Neuronal stem cell (in vitro differentiated cells): ENCODE results near the gene TXNDC17.

Source experiments
- DNase-seq: peaks from one replicate; pipeline ENCODE4 v3.0.0-alpha.2; 2013; ENCODE audit warnings: low spot score
- H2AFZ ChIP-seq: one replicate; pipeline ENCODE4 v1.6.1; 2013; ENCODE audit warnings: mild to moderate bottlenecking, low read length, inconsistent platforms
- H2AK5ac ChIP-seq: 2 replicates; pipeline ENCODE4 v1.6.1; 2013; ENCODE audit warnings: low read depth, mild to moderate bottlenecking, inconsistent platforms, low read length, moderate library complexity, mixed read lengths
- H2BK120ac ChIP-seq: 2 replicates; pipeline ENCODE4 v1.6.1; 2013; ENCODE audit warnings: low read depth, mild to moderate bottlenecking, inconsistent platforms, low read length, moderate library complexity, mixed read lengths
- H2BK12ac ChIP-seq: one replicate; pipeline ENCODE4 v1.6.1; 2013; ENCODE audit warnings: low read length, inconsistent platforms
- H2BK15ac ChIP-seq: 2 replicates; pipeline ENCODE4 v1.6.1; 2013; ENCODE audit warnings: mild to moderate bottlenecking, low read length, inconsistent platforms, mixed read lengths
- H2BK5ac ChIP-seq: one replicate; pipeline ENCODE4 v1.6.1; 2013; ENCODE audit warnings: inconsistent platforms, mild to moderate bottlenecking, low read length, moderate library complexity
- H3K14ac ChIP-seq: one replicate; pipeline ENCODE4 v1.6.1; 2013; ENCODE audit warnings: low read length, inconsistent platforms
- H3K18ac ChIP-seq: 2 replicates; pipeline ENCODE4 v1.6.1; 2013; ENCODE audit warnings: low read length, inconsistent platforms
- H3K23ac ChIP-seq: 2 replicates; pipeline ENCODE4 v1.6.1; 2013; ENCODE audit warnings: low read depth, mild to moderate bottlenecking, mixed read lengths, low read length, inconsistent platforms; ENCODE audit not compliant: poor library complexity
- H3K27ac ChIP-seq: replicated peaks from 3 replicates; pipeline ENCODE4 v1.5.1; 2013; ENCODE audit warnings: low read length, inconsistent platforms
- H3K27me3 ChIP-seq, 3 experiments: 2 replicates each; pipeline ENCODE4 v1.6.1; 2013; ENCODE audit warnings: low read length in 3 of 3, mild to moderate bottlenecking in 2 of 3, inconsistent platforms in 1 of 3, low read depth in 1 of 3, mixed read lengths in 1 of 3, moderate library complexity in 1 of 3; ENCODE audit not compliant: control insufficient read depth in 3 of 3, insufficient read depth in 3 of 3
- H3K36me3 ChIP-seq, 2 donors: replicated peaks in 1 of 2; 2 replicates each; pipeline ENCODE4 v1.6.1; 2013; ENCODE audit warnings: low read length in 2 of 2; ENCODE audit not compliant: control insufficient read depth in 2 of 2, insufficient read depth in 2 of 2
- H3K4ac ChIP-seq: 2 replicates; pipeline ENCODE4 v1.6.1; 2013; ENCODE audit warnings: inconsistent platforms, mild to moderate bottlenecking, low read length, moderate library complexity
- H3K4me1 ChIP-seq, 2 donors: 1 replicate in 1 of 2; 2 replicates in 1 of 2; pipeline ENCODE4 v1.6.1; 2013; ENCODE audit warnings: low read length in 2 of 2, low read depth in 1 of 2; ENCODE audit not compliant: control insufficient read depth in 2 of 2, insufficient read depth in 1 of 2
- H3K4me2 ChIP-seq: one replicate; pipeline ENCODE4 v1.6.1; 2013; ENCODE audit warnings: mild to moderate bottlenecking, low read length, inconsistent platforms; ENCODE audit not compliant: insufficient read depth, poor library complexity, severe bottlenecking
- H3K4me3 ChIP-seq, 2 donors: 2 replicates each; pipeline ENCODE4 v1.5.1; 2013; ENCODE audit warnings: low read length in 2 of 2, mild to moderate bottlenecking in 2 of 2, inconsistent platforms in 1 of 2, moderate library complexity in 1 of 2
- H3K79me1 ChIP-seq: one replicate; pipeline ENCODE4 v1.6.1; 2013; ENCODE audit warnings: low read depth, mild to moderate bottlenecking, inconsistent platforms, low read length, moderate library complexity
- H3K9ac ChIP-seq: one replicate; pipeline ENCODE4 v1.6.1; 2013; ENCODE audit warnings: mild to moderate bottlenecking, low read depth, low read length, inconsistent platforms; ENCODE audit not compliant: poor library complexity
- H3K9me3 ChIP-seq, 2 donors: replicated peaks in 1 of 2; 2 replicates each; pipeline versions ENCODE3 to v1.6.1; 2013; ENCODE audit warnings: low read length in 2 of 2, mild to moderate bottlenecking in 2 of 2, inconsistent platforms in 1 of 2, low read depth in 1 of 2, mixed read lengths in 1 of 2, moderate library complexity in 1 of 2; ENCODE audit not compliant: control insufficient read depth in 2 of 2, insufficient read depth in 1 of 2
- H4K8ac ChIP-seq: one replicate; pipeline ENCODE4 v1.6.1; 2013; ENCODE audit warnings: low read depth, mild to moderate bottlenecking, inconsistent platforms, low read length, moderate library complexity
- H4K91ac ChIP-seq: one replicate; pipeline ENCODE4 v1.6.1; 2013; ENCODE audit warnings: low read length, low read depth, mild to moderate bottlenecking, inconsistent platforms; ENCODE audit not compliant: poor library complexity
- WGBS, 2 donors: extraction: QIAGEN DNeasy Blood & Tissue Kit; methylation state at CpG; one replicate each; pipeline ENCODE4 v1.1.7; 2013; ENCODE audit warnings: missing lambda C conversion rate in 2 of 2, mixed read lengths in 1 of 2; ENCODE audit not compliant: insufficient read length in 2 of 2, insufficient replicate concordance in 1 of 2; ENCODE audit errors: extremely low coverage in 2 of 2; 5-methylcytosine and 5-hydroxymethylcytosine counted together

TXNDC17 gene

DNA sequence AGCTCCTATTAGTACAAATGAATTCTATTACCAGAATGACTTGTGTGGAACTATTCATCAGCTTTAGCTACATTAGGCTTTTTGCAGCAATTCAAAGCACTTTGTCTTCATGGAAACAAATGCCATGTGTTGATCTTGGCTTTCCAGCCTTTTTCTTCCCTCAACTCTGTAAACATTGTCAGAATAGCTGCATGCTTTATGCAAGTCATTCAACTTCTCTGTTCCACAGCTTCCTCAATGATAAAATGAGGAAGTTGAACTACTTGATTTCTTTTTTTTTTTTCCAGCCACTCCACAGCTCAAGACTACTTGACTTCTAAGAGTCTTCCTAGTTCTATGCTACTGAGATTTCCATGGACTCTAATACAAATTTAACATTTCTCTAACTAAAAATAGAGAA, 41.5 kb upstream of the TXNDC17 start:
- Histone ChIP-seq H3K36me3 (peaks cover 11 to 100% of the 10 kb centered on the region in 2 donors), H3K4me1 (no peaks in the 10 kb centered on the region), H2BK15ac (no peak overlapping the region), H2AK5ac (no peak overlapping the region), H3K18ac (no peak overlapping the region), H3K9ac (no peak overlapping the region), H4K91ac (no peak overlapping the region), H2AFZ (no peak overlapping the region), H3K27ac (no peak overlapping the region), H3K4me3 (no peak overlapping the region), H3K4me2 (no peak overlapping the region), H3K4ac (no peak overlapping the region), H2BK120ac (no peak overlapping the region), H3K79me1 (no peaks in the 10 kb centered on the region), H4K8ac (no peak overlapping the region), H3K23ac (no peak overlapping the region), H3K14ac (no peak overlapping the region), H3K27me3 (no peaks in the 10 kb centered on the region), H2BK5ac (no peak overlapping the region), H3K9me3 (no peaks in the 10 kb centered on the region), H2BK12ac (no peak overlapping the region)
- DNase-seq, result no peak

DNA sequence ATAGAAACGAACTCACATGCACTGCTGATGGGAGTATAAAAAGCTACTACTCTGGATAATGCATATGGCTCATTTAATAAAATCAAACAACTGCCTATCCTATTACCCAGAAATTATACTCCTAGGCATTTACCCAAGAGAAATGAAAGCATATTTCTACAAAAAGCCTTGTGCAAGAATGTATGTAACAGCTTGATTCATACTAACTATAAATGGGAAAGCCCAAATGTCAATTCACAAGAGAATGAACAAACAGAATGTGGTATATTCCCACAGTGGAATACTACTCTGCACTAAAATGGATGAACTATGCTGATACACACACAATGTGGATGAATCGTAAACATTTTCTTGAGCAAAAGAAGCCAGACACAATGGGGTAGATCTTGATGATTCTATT, 38.7 kb upstream of the TXNDC17 start:
- no peak overlapping the region for H3K14ac ChIP-seq
- H2AK5ac ChIP-seq, result no peak overlapping the region
- H3K4ac ChIP-seq, result no peak overlapping the region
- no peak overlapping the region for H3K18ac ChIP-seq
- no peak overlapping the region for H3K4me2 ChIP-seq
- no CpG with 5 or more reads among the region's 2 CpGs for WGBS, 2 donors
- H2BK5ac ChIP-seq, result no peak overlapping the region
- no peak overlapping the region for H2BK12ac ChIP-seq
- no peaks in the 10 kb centered on the region for H3K79me1 ChIP-seq
- H2BK15ac ChIP-seq, result no peak overlapping the region
- H3K9ac ChIP-seq, result no peak overlapping the region
- no peak overlapping the region for H3K4me3 ChIP-seq
- peaks cover 16 to 100% of the 10 kb centered on the region in 2 donors for H3K36me3 ChIP-seq
- no peaks in the 10 kb centered on the region for H3K4me1 ChIP-seq
- no peak overlapping the region for H3K27ac ChIP-seq
- no peaks in the 10 kb centered on the region for H3K27me3 ChIP-seq
- no peak overlapping the region for H4K8ac ChIP-seq
- DNase-seq, result no peak
- H3K9me3 ChIP-seq, result no peaks in the 10 kb centered on the region
- H2AFZ ChIP-seq, result no peak overlapping the region
- H3K23ac ChIP-seq, result no peak overlapping the region
- H4K91ac ChIP-seq, result no peak overlapping the region
- no peak overlapping the region for H2BK120ac ChIP-seq

GRCh38 chr17:6603744-6604325, 37.0 kb upstream of the TXNDC17 start:
- Histone ChIP-seq H2BK15ac (no peak overlapping the region), H2AFZ (no peak overlapping the region), H3K4ac (no peak overlapping the region), H2BK5ac (no peak overlapping the region), H2BK12ac (no peak overlapping the region), H4K8ac (no peak overlapping the region), H2AK5ac (no peak overlapping the region), H3K4me1 (no peaks in the 10 kb centered on the region), H3K27me3 (no peaks in the 10 kb centered on the region), H3K9ac (no peak overlapping the region), H3K23ac (no peak overlapping the region), H3K9me3 (no peaks in the 10 kb centered on the region), H3K36me3 (peaks cover 19 to 100% of the 10 kb centered on the region in 2 donors), H3K27ac (no peak overlapping the region), H3K4me2 (no peak overlapping the region), H3K14ac (no peak overlapping the region), H3K18ac (no peak overlapping the region), H3K4me3 (no peak overlapping the region), H4K91ac (no peak overlapping the region), H2BK120ac (no peak overlapping the region), H3K79me1 (no peaks in the 10 kb centered on the region)
- whole genome bisulfite sequencing, 2 donors, result no CpG with 5 or more reads among the region's 3 CpGs
- no peak for DNase-seq

- Histone ChIP-seq H3K4me3 (no peak overlapping the region), H3K79me1 (no peaks in the 10 kb centered on the region), H3K4ac (no peak overlapping the region), H3K23ac (no peak overlapping the region), H3K4me2 (no peak overlapping the region), H3K9ac (no peak overlapping the region), H4K91ac (no peak overlapping the region), H3K18ac (no peak overlapping the region), H4K8ac (no peak overlapping the region), H2AK5ac (no peak overlapping the region), H3K14ac (no peak overlapping the region), H2BK12ac (no peak overlapping the region), H3K36me3 (peaks cover 22 to 100% of the 10 kb centered on the region in 2 donors), H3K27me3 (no peaks in the 10 kb centered on the region), H3K27ac (no peak overlapping the region), H3K4me1 (no peaks in the 10 kb centered on the region), H2BK15ac (no peak overlapping the region), H3K9me3 (no peaks in the 10 kb centered on the region), H2BK120ac (no peak overlapping the region), H2BK5ac (no peak overlapping the region), H2AFZ (no peak overlapping the region)
- WGBS, 2 donors, result no CpG with 5 or more reads among the region's 6 CpGs
- DNase-seq, result no peak
Observed at GRCh38 chr17:6605142-6605541, 35.7 kb upstream of the TXNDC17 start.
